ENCODE results near the gene DNAJC28. TPM values are rescaled to one million over a fixed set of nuclear protein-coding genes. Genes with fewer than 3 reads are reported as not detected.
"Not testable (repeated sequence)": the region's sequence is repeated elsewhere in the genome, so short reads cannot be mapped to it uniquely, and the experiment has no call there.

The DNAJC28 gene
- total and polyA plus RNA-seq, 9 donors = 0.34 to 2.6 (median 1.2) TPM

DNA sequence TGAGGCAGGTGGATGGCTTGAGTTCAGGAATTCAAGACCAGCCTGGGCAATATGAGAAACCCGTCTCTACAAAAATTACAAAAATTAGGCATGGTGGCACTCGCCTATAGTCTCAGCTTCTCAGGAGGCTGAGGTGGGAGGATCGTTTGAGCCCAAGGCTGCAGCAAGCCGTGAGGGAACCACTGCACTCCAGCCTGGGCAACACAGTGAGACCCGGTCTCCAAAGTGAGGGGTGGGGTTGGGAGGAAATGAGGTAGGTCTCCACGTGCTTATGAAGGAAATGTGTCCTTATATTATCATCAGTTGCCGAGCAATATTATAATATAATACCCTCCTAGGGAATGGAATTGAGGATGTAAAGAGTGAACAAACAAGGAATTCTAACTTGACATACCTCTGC, 14.4 kb downstream of the DNAJC28 start:
- DNase-seq = no peak
- Histone ChIP-seq H3K4me1 (ENCODE audit: insufficient read depth) (peaks cover 7% of the 10 kb centered on the region), H3K27me3 (no peaks in the 10 kb centered on the region), H3K27ac (no peak overlapping the region), H3K4me3 (no peak overlapping the region), H3K9me3 (no peaks in the 10 kb centered on the region), H3K36me3 (no peaks in the 10 kb centered on the region)
- intact Hi-C loops (cut with DNase I) = no loop called here
- no peak for TF ChIP-seq POLR2A (IDR thresholded peaks at IDR 0.05)
- no peak for TF ChIP-seq EP300 (IDR thresholded peaks at IDR 0.05)
- TF ChIP-seq, protein P1, sequence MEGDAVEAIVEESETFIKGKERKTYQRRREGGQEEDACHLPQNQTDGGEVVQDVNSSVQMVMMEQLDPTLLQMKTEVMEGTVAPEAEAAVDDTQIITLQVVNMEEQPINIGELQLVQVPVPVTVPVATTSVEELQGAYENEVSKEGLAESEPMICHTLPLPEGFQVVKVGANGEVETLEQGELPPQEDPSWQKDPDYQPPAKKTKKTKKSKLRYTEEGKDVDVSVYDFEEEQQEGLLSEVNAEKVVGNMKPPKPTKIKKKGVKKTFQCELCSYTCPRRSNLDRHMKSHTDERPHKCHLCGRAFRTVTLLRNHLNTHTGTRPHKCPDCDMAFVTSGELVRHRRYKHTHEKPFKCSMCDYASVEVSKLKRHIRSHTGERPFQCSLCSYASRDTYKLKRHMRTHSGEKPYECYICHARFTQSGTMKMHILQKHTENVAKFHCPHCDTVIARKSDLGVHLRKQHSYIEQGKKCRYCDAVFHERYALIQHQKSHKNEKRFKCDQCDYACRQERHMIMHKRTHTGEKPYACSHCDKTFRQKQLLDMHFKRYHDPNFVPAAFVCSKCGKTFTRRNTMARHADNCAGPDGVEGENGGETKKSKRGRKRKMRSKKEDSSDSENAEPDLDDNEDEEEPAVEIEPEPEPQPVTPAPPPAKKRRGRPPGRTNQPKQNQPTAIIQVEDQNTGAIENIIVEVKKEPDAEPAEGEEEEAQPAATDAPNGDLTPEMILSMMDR (IDR thresholded peaks at IDR 0.05) = no peak
- WGBS, 3 donors = 81 to 86% (median 85%) methylated on average over 7 of the region's 7 CpGs

GRCh38 chr21:33473344-33473743, 18.2 kb downstream of the DNAJC28 start:
- Histone ChIP-seq H3K27me3 (no peaks in the 10 kb centered on the region), H3K4me1 (ENCODE audit: insufficient read depth) (peaks cover 5% of the 10 kb centered on the region), H3K27ac (no peak overlapping the region), H3K4me3 (no peak overlapping the region), H3K36me3 (no peaks in the 10 kb centered on the region), H3K9me3 (no peaks in the 10 kb centered on the region)
- intact Hi-C loops (cut with DNase I) = no loop called here
- TF ChIP-seq, protein P1 (IDR thresholded peaks at IDR 0.05) = no peak
- TF ChIP-seq EP300 (IDR thresholded peaks at IDR 0.05) (no peak), POLR2A (IDR thresholded peaks at IDR 0.05) (no peak)
- no peak for DNase-seq
- 90 to 98% (median 93%) methylated on average over 3 of the region's 3 CpGs for WGBS, 3 donors

- 91 to 96% (median 95%) methylated on average over 2 of the region's 2 CpGs for WGBS, 3 donors
- no peak for TF ChIP-seq POLR2A (IDR thresholded peaks at IDR 0.05)
- TF ChIP-seq EP300 (IDR thresholded peaks at IDR 0.05) = no peak
- TF ChIP-seq, protein P1 (IDR thresholded peaks at IDR 0.05) = no peak
- Histone ChIP-seq H3K36me3 (no peaks in the 10 kb centered on the region), H3K27ac (no peak overlapping the region), H3K4me3 (no peak overlapping the region), H3K4me1 (ENCODE audit: insufficient read depth) (peaks cover 1% of the 10 kb centered on the region), H3K27me3 (no peaks in the 10 kb centered on the region), H3K9me3 (no peaks in the 10 kb centered on the region)
- intact Hi-C loops (cut with DNase I) = no loop called here
- DNase-seq = no peak
Observed at GRCh38 chr21:33470701-33471100, 20.8 kb downstream of the DNAJC28 start.

- H3K9me3 ChIP-seq; intact Hi-C loops (cut with DNase I); H3K4me1 ChIP-seq (ENCODE audit: insufficient read depth); H3K27me3 ChIP-seq; DNase-seq; H3K36me3 ChIP-seq; H3K4me3 ChIP-seq: not testable (repeated sequence)
- WGBS, 3 donors = 92 to 93% (median 92%) methylated on average over 4 of the region's 4 CpGs
- H3K27ac ChIP-seq = peak overlapping the region in 1 of 2 donors; percentile 49
Observed at GRCh38 chr21:33469183-33469582, 22.3 kb downstream of the DNAJC28 start.

- Histone ChIP-seq H3K27ac (no peak overlapping the region), H3K9me3 (no peaks in the 10 kb centered on the region), H3K4me1 (ENCODE audit: insufficient read depth) (no peaks in the 10 kb centered on the region), H3K4me3 (no peak overlapping the region), H3K36me3 (no peaks in the 10 kb centered on the region), H3K27me3 (no peaks in the 10 kb centered on the region)
- intact Hi-C loops (cut with DNase I) = no loop called here
- TF ChIP-seq EP300 (IDR thresholded peaks at IDR 0.05) (no peak), POLR2A (IDR thresholded peaks at IDR 0.05) (no peak)
- TF ChIP-seq, protein P1 (IDR thresholded peaks at IDR 0.05) = no peak
- whole genome bisulfite sequencing, 3 donors = 88 to 90% (median 88%) methylated on average over 5 of the region's 5 CpGs
- no peak for DNase-seq
Observed at GRCh38 chr21:33461538-33462250, 29.8 kb downstream of the DNAJC28 start.
